Ovary (tissue), 9 donors: ENCODE measurements around the gene CST8. TPM values are rescaled to one million over a fixed set of nuclear protein-coding genes. Genes with fewer than 3 reads are reported as not detected.

Experiments used
- DNase-seq, 5 donors: peaks; one replicate each; pipeline ENCODE4 v3.0.0-alpha.2; 2019 to 2020
- H3K27ac ChIP-seq, 2 donors: fragments of 200-600 bp; one replicate each; pipeline versions ENCODE4 v1.5.1 to v1.8.0; 2019 to 2022
- H3K27me3 ChIP-seq: fragments of 200-600 bp; one replicate; pipeline ENCODE4 v1.8.0; 2022
- H3K36me3 ChIP-seq: fragments of 200-600 bp; sonication (generic); one replicate; pipeline ENCODE4 v1.5.1; 2019
- H3K4me1 ChIP-seq: one replicate; pipeline ENCODE4 v1.8.1; 2013; ENCODE audit warnings: mild to moderate bottlenecking, moderate library complexity; ENCODE audit not compliant: insufficient read depth
- H3K4me3 ChIP-seq: fragments of 200-600 bp; sonication (generic); one replicate; pipeline ENCODE4 v1.5.1; 2017
- H3K9me3 ChIP-seq, 2 donors: fragments of 200-600 bp in 1 of 2; sonication (generic) in 1 of 2; one replicate each; pipeline versions ENCODE4 v1.5.1 to v1.8.1; 2013 to 2019; ENCODE audit warnings: mild to moderate bottlenecking in 1 of 2, moderate library complexity in 1 of 2
- EP300 ChIP-seq: sonication (generic); formaldehyde crosslinking; IDR thresholded peaks from one replicate; pipeline ENCODE4 v1.6.1; 2017; ENCODE audit warnings: antibody characterized with exemption
- POLR2A ChIP-seq: fragments of 450-650 bp; IDR thresholded peaks from one replicate; pipeline ENCODE4 v1.6.1; 2017; ENCODE audit warnings: antibody characterized with exemption, mild to moderate bottlenecking, moderate library complexity
- WGBS, 3 donors: extraction: QIAGEN DNeasy Blood & Tissue Kit in 1 of 3; methylation state at CpG; one replicate each; pipeline versions ENCODE4 v1.1.5 to v1.1.7; 2013 to 2017; 5-methylcytosine and 5-hydroxymethylcytosine counted together
- intact Hi-C, 4 donors: fragments of 100-400 bp; cut with DNase I; formaldehyde crosslinking; loops; one replicate each; pipeline versions ENCODE4 v1.11.0 to v1.15.1; 2022 to 2023
- polyA plus RNA-seq, 2 donors: library from polyadenylated mRNA; stranded (reverse); fragments of 200-250 nt in 1 of 2; fragments of 350-450 nt in 1 of 2; fragmentation: Illumina TruSeq in 1 of 2; extraction: RNeasy Lipid Tissue Mini Kit (QIAGEN cat#74804) in 1 of 2; gene quantifications; one replicate each; pipeline ENCODE4 v1.2.3, GENCODE V29; 2013 to 2014
- total RNA-seq, 7 donors: library from RNA; depleted of rRNA in 2 of 7; stranded (reverse); fragments of >200 nt in 2 of 7; fragmentation: NEBNext Ultra II Directional in 3 of 7; extraction: Animal tissue kit (Norgen Biotek cat#: 25700) in 3 of 7; gene quantifications; one replicate each; pipeline versions ENCODE4 v1.1.0 to v1.2.4, GENCODE V29; 2016 to 2023
- TF ChIP-seq, protein P1 (sequence below), 3 donors: fragments of 450-650 bp in 2 of 3; fragments of 200-600 bp in 1 of 3; IDR thresholded peaks; one replicate each; pipeline versions ENCODE4 v1.5.1 to v1.8.0; 2016 to 2022; ENCODE audit warnings: antibody characterized with exemption in 3 of 3, mild to moderate bottlenecking in 1 of 3
- donor health status: DM: no; HTN: no; CAD: no; lungs with moderate emphysema.
- donor health status: DM: no; HTN: no; CAD: no.
- donor health status: Bipolar disorder and iron deficiency.
- donor health status: DM: yes; HTN: yes; CAD: no.
- donor health status: DM: no; HTN: no; CAD: no.
- donor health status: DM: yes; HTN: yes; CAD: no.

CST8 gene
- total and polyA plus RNA-seq, 9 donors: not detected

DNA sequence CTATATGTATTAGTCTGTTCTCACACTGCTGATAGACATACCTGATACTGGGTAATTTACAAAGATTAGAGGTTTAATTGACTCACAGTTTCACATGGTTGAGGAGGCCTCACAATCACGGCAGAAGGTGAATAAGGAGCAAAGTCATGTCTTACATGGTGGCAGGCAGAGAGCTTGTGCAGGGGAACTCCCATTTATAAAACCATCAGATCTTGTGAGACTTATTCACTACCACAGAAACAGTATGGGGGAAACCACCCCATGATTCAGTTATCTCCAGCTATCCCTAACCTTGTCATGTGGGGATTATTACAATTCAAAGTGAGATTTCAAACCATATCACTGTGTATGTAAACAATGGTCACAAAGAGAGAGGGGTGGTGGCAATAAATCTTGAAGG lies 6.6 kb downstream of the CST8 start:
- Histone ChIP-seq H3K27ac (no peak overlapping the region), H3K36me3 (no peaks in the 10 kb centered on the region), H3K4me1 (no peaks in the 10 kb centered on the region), H3K4me3 (no peak overlapping the region), H3K27me3 (no peaks in the 10 kb centered on the region), H3K9me3 (no peaks in the 10 kb centered on the region)
- TF ChIP-seq EP300: no peak
- TF ChIP-seq POLR2A: no peak
- TF ChIP-seq, protein P1, sequence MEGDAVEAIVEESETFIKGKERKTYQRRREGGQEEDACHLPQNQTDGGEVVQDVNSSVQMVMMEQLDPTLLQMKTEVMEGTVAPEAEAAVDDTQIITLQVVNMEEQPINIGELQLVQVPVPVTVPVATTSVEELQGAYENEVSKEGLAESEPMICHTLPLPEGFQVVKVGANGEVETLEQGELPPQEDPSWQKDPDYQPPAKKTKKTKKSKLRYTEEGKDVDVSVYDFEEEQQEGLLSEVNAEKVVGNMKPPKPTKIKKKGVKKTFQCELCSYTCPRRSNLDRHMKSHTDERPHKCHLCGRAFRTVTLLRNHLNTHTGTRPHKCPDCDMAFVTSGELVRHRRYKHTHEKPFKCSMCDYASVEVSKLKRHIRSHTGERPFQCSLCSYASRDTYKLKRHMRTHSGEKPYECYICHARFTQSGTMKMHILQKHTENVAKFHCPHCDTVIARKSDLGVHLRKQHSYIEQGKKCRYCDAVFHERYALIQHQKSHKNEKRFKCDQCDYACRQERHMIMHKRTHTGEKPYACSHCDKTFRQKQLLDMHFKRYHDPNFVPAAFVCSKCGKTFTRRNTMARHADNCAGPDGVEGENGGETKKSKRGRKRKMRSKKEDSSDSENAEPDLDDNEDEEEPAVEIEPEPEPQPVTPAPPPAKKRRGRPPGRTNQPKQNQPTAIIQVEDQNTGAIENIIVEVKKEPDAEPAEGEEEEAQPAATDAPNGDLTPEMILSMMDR (IDR thresholded peaks at IDR 0.05): no peak
- 63 to 78% (median 78%) methylated on average over 1 of the region's 1 CpG for WGBS, 3 donors
- DNase-seq: no peak
- intact Hi-C loops: no loop called here

DNA sequence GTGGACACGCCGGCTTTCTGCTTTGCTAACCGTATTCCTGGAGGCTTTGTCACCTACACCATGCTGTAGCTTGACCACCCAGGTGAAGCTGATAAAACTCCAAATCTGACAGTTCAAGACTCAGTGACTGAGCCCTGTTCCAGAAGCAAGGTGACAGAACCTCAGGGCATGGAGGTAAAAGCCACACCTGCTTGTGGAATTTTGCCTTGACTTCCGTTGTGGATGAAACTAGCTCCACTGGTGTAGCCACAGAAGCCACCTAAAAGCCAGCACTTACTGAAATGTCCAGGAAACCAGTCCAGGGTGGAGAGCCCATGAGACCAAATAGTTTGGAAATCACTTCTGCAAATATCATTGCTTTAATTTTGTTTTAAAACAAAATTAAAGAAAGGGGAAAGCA lies 11.0 kb downstream of the CST8 start:
- Histone ChIP-seq H3K36me3 (no peaks in the 10 kb centered on the region), H3K9me3 (no peaks in the 10 kb centered on the region), H3K27me3 (no peaks in the 10 kb centered on the region), H3K4me1 (no peaks in the 10 kb centered on the region), H3K4me3 (no peak overlapping the region), H3K27ac (no peak overlapping the region)
- DNase-seq: no peak
- WGBS, 3 donors: 86 to 96% (median 89%) methylated on average over 4 of the region's 4 CpGs
- intact Hi-C loops: no loop called here
- TF ChIP-seq EP300 (no peak), POLR2A (no peak)
- TF ChIP-seq, protein P1 (IDR thresholded peaks at IDR 0.05): no peak

DNA sequence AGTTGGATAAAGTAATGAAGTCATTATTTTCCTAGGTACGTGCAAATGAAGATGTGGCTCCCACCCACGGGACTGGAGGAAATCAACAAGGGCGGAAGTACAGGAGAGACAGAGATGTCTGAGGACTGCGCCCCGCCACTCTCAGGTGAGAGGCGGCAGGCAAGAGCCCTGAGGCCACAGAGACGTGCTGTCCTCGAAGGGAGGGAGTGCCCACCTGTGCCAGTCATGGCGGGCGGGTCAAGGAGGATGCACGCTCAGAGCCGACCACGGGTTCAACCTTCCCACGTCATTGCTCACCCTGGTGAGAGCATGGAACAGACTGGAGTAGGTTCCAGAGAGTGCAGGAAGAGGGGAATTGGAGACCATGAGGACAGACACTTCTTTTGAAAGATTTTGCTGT lies 12.7 kb downstream of the CST8 start:
- no peak for TF ChIP-seq POLR2A
- TF ChIP-seq, protein P1 (IDR thresholded peaks at IDR 0.05): no peak
- no peak for TF ChIP-seq EP300
- no peak for DNase-seq
- no peaks in the 10 kb centered on the region for H3K4me1 ChIP-seq
- intact Hi-C loops: no loop called here
- 80 to 84% (median 83%) methylated on average over 14 of the region's 14 CpGs for WGBS, 3 donors
- no peaks in the 10 kb centered on the region for H3K9me3 ChIP-seq
- no peak overlapping the region for H3K4me3 ChIP-seq
- H3K27me3 ChIP-seq: no peaks in the 10 kb centered on the region
- no peak overlapping the region for H3K27ac ChIP-seq
- no peaks in the 10 kb centered on the region for H3K36me3 ChIP-seq

DNA sequence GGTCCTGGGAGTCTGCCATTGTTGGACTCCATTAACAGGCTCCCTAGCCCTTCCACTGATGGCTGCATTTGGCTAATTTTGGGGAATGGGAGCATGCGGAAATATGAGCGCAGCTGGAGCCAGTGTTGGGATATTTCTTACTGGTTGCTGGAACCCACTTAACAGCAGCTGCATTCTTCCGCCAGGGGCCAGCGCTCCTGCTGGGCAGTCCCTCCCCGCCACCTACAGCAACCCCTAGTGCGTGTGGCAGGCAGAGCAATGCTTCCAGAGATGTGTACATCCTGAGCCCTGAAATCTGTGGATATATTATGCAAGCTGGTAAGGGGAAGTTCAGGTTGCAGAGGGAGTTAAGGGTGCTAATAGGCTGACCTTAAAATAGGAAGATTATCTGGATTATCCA lies 16.4 kb downstream of the CST8 start:
- 84 to 88% (median 88%) methylated on average over 5 to 6 of the region's 6 CpGs for WGBS, 3 donors
- no peaks in the 10 kb centered on the region for H3K4me1 ChIP-seq
- no peaks in the 10 kb centered on the region for H3K27me3 ChIP-seq
- no peak overlapping the region for H3K27ac ChIP-seq
- no peaks in the 10 kb centered on the region for H3K9me3 ChIP-seq
- H3K36me3 ChIP-seq: no peaks in the 10 kb centered on the region
- TF ChIP-seq, protein P1 (IDR thresholded peaks at IDR 0.05): no peak
- TF ChIP-seq POLR2A: no peak
- TF ChIP-seq EP300: no peak
- no peak for DNase-seq
- intact Hi-C loops: no loop called here
- no peak overlapping the region for H3K4me3 ChIP-seq
